GM23338 (cell line): ENCODE results near the gene GFRA1. TPM values are rescaled to one million over a fixed set of nuclear protein-coding genes. Genes with fewer than 3 reads are reported as not detected.

Source experiments
- ATAC-seq: fragments of 200-7000 bp; cut with Tn5 transposase; 3 replicates; pipeline ENCODE4 v1.9.1; 2020
- DNase-seq: peaks from one replicate; pipeline ENCODE4 v3.0.0-alpha.2; 2015; ENCODE audit warnings: low spot score
- H2AFZ ChIP-seq: fragments of 200-600 bp; sonication (generic); 2 replicates; pipeline ENCODE4 v1.8.0; 2016; ENCODE audit warnings: antibody characterized with exemption, mild to moderate bottlenecking, moderate library complexity
- H3F3A ChIP-seq: fragments of 200-600 bp; sonication (generic); replicated peaks from 2 replicates; pipeline ENCODE4 v1.8.0; 2017; ENCODE audit warnings: antibody characterized with exemption, mixed run types, low read depth
- H3K27ac ChIP-seq: fragments of 200-600 bp; sonication (generic); 2 replicates; pipeline ENCODE4 v1.6.1; 2016; ENCODE audit warnings: low read depth
- H3K27me3 ChIP-seq: fragments of 200-600 bp; sonication (generic); 2 replicates; pipeline ENCODE4 v1.8.0; 2016; ENCODE audit warnings: mild to moderate bottlenecking, mixed run types, moderate library complexity; ENCODE audit not compliant: insufficient read depth
- H3K36me3 ChIP-seq: fragments of 200-600 bp; sonication (generic); 2 replicates; pipeline ENCODE4 v1.8.0; 2016; ENCODE audit warnings: mild to moderate bottlenecking; ENCODE audit not compliant: insufficient read depth
- H3K4me1 ChIP-seq: fragments of 200-600 bp; sonication (generic); 2 replicates; pipeline ENCODE4 v1.8.0; 2016; ENCODE audit warnings: mild to moderate bottlenecking, moderate library complexity; ENCODE audit not compliant: insufficient read depth
- H3K4me2 ChIP-seq: fragments of 200-600 bp; sonication (generic); 2 replicates; pipeline ENCODE4 v1.7.1; 2017; ENCODE audit warnings: mixed run types
- H3K4me3 ChIP-seq: fragments of 200-600 bp; sonication (generic); 2 replicates; pipeline ENCODE4 v1.6.1; 2016; ENCODE audit warnings: mixed run types
- H3K79me2 ChIP-seq: fragments of 200-600 bp; sonication (generic); replicated peaks from 2 replicates; pipeline ENCODE4 v1.8.0; 2017; ENCODE audit warnings: mild to moderate bottlenecking; ENCODE audit not compliant: insufficient read depth
- H3K9me2 ChIP-seq: fragments of 200-600 bp; sonication (generic); 2 replicates; pipeline ENCODE4 v1.8.0; 2017; ENCODE audit not compliant: insufficient read depth
- H4K20me1 ChIP-seq: fragments of 200-600 bp; sonication (generic); replicated peaks from 2 replicates; pipeline ENCODE4 v1.8.0; 2017; ENCODE audit warnings: mild to moderate bottlenecking; ENCODE audit not compliant: insufficient read depth
- H3K27ac Mint-ChIP-seq: 2 replicates; pipeline ENCODE4 v1.8.0; 2020; ENCODE audit warnings: inconsistent platforms, mild to moderate bottlenecking, moderate library complexity, mixed read lengths
- H3K27me3 Mint-ChIP-seq: 3 replicates; pipeline ENCODE4 v1.8.0; 2022; ENCODE audit warnings: low read depth, mild to moderate bottlenecking, moderate library complexity, mixed read lengths, inconsistent platforms; ENCODE audit not compliant: insufficient read depth, poor library complexity
- H3K36me3 Mint-ChIP-seq: 3 replicates; pipeline ENCODE4 v1.8.0; 2021; ENCODE audit warnings: low read depth, mild to moderate bottlenecking, inconsistent platforms, moderate library complexity, mixed read lengths
- H3K4me1 Mint-ChIP-seq: 3 replicates; pipeline ENCODE4 v1.8.0; 2020; ENCODE audit warnings: mild to moderate bottlenecking, inconsistent platforms, mixed read lengths
- H3K4me3 Mint-ChIP-seq: 3 replicates; pipeline ENCODE4 v1.8.0; 2021; ENCODE audit warnings: moderate library complexity, mild to moderate bottlenecking, inconsistent platforms, mixed read lengths
- H3K9me3 Mint-ChIP-seq: 3 replicates; pipeline ENCODE4 v1.8.0; 2020; ENCODE audit warnings: moderate library complexity, mild to moderate bottlenecking, inconsistent platforms, mixed read lengths
- CTCF ChIP-seq, 2 experiments: fragments of 200-600 bp in 1 of 2; sonication (generic) in 1 of 2; conservative IDR thresholded peaks; 2 replicates each; pipeline versions ENCODE4 v1.5.1 to v1.6.1; 2016 to 2017; ENCODE audit warnings: antibody characterized with exemption in 2 of 2, low read depth in 2 of 2, mild to moderate bottlenecking in 2 of 2, moderate library complexity in 1 of 2
- EZH2phosphoT487 ChIP-seq: fragments of 200-600 bp; sonication (generic); IDR thresholded peaks from one replicate; pipeline ENCODE4 v1.8.1; 2018; ENCODE audit warnings: antibody characterized with exemption; ENCODE audit not compliant: unreplicated experiment
- NANOG ChIP-seq: IDR thresholded peaks from 2 replicates; pipeline ENCODE4 v1.6.1; 2016; ENCODE audit warnings: antibody characterized with exemption, borderline replicate concordance
- POLR2AphosphoS5 ChIP-seq: IDR thresholded peaks from 2 replicates; pipeline ENCODE4 v1.6.1; 2016; ENCODE audit warnings: antibody characterized with exemption, low read depth
- REST ChIP-seq: IDR thresholded peaks from one replicate; pipeline ENCODE4 v1.6.1; 2018; ENCODE audit warnings: antibody characterized with exemption; ENCODE audit not compliant: unreplicated experiment
- ZNF331 ChIP-seq: fragments of 250-450 bp; sonication (Bioruptor Pico); IDR thresholded peaks from 2 replicates; pipeline ENCODE4 v1.5.0; 2020; ENCODE audit warnings: low read depth, mild to moderate bottlenecking, moderate library complexity
- polyA plus RNA-seq: library from polyadenylated mRNA; unstranded; fragments of >200 nt; fragmentation: Nextera tagmentation; extraction: Ambion mirVana; gene quantifications from 2 replicates; pipeline ENCODE4 v1.2.1, GENCODE V29; 2016
- total RNA-seq: library from RNA; depleted of rRNA; stranded (reverse); fragments of >200 nt; shearing (Covaris generic); gene quantifications from 2 replicates; pipeline ENCODE4 v1.2.3, GENCODE V29; 2014
- TF ChIP-seq, protein P1 (sequence below): IDR thresholded peaks from 2 replicates; pipeline ENCODE4 v1.6.1; 2016; ENCODE audit warnings: antibody characterized with exemption

Gene GFRA1
- total and polyA plus RNA-seq, 2 experiments from 2014 or later: 1.4 to 2.8 TPM

DNA sequence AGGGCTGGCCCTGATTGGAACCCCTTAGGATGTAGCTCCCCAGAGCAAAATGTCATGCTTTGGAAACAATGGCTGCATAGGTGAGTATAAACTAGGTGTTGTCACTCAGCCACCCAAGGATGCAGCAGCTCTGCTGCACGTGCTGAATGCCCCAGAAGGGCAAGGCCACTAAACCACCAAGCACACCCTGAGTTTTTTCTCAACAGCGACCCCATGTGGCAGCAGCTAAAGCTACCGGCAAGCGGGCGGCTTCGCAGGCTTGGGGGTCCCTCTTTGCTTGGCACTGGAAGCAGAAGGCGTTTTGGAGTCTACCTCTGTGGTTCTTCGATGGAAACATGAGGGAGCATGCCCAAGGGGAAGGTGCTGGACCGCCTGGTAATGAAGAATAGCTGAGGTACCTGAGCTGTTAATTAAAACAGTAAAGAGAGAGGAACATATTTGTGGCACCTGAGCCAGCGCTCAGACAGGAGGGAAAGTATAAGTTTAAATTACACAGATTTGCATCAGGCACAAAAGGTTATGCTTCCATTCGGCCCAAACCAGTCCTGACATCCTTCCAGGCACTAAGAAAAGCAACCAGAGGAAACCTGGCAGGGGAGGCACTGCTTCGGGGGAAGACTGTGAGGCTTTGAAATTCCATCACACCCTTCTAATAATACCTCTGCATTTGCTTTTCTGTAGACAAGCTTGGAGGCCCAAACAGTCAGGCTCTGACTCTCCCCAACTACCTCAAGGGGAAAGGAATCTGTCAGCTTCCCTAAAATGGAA lies 152.1 kb downstream of the GFRA1 start:
- H3K4me2 ChIP-seq: no peak overlapping the region
- no peaks in the 10 kb centered on the region for H3K27me3 ChIP-seq
- H3K27ac Mint-ChIP-seq: no peak overlapping the region
- H3K9me2 ChIP-seq: no peaks in the 10 kb centered on the region; the same call in 1 of the 2 replicates
- ATAC-seq: peak; percentile 80
- H4K20me1 ChIP-seq: no peaks in the 10 kb centered on the region
- peaks cover 3% of the 10 kb centered on the region for H3K27me3 Mint-ChIP-seq
- no peak overlapping the region for H3K4me3 Mint-ChIP-seq
- H2AFZ ChIP-seq: no peak overlapping the region
- no peaks in the 10 kb centered on the region for H3K36me3 ChIP-seq
- H3K4me1 ChIP-seq: peaks cover 4% of the 10 kb centered on the region; the same call in 1 of the 2 replicates
- DNase-seq: peak; percentile 82
- no peaks in the 10 kb centered on the region for H3F3A ChIP-seq
- peaks cover 17% of the 10 kb centered on the region for H3K4me1 Mint-ChIP-seq
- H3K79me2 ChIP-seq: no peaks in the 10 kb centered on the region
- no peaks in the 10 kb centered on the region for H3K36me3 Mint-ChIP-seq
- no peak overlapping the region for H3K27ac ChIP-seq
- TF ChIP-seq CTCF (conservative IDR thresholded peaks at IDR 0.05; ENCODE audit: low read depth in 2 of 2) (peak; percentile 86 to 89), ZNF331 (CRISPR knock-in tag) (no peak)
- H3K9me3 Mint-ChIP-seq: no peaks in the 10 kb centered on the region; the same call in 2 of the 3 replicates
- no peak overlapping the region for H3K4me3 ChIP-seq

- DNase-seq: no peak
- peaks cover 3% of the 10 kb centered on the region for H3K27me3 Mint-ChIP-seq
- TF ChIP-seq, protein P1, sequence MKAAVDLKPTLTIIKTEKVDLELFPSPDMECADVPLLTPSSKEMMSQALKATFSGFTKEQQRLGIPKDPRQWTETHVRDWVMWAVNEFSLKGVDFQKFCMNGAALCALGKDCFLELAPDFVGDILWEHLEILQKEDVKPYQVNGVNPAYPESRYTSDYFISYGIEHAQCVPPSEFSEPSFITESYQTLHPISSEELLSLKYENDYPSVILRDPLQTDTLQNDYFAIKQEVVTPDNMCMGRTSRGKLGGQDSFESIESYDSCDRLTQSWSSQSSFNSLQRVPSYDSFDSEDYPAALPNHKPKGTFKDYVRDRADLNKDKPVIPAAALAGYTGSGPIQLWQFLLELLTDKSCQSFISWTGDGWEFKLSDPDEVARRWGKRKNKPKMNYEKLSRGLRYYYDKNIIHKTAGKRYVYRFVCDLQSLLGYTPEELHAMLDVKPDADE: no peak
- Histone ChIP-seq H3F3A (no peaks in the 10 kb centered on the region), H3K4me3 (no peak overlapping the region), H3K27me3 (no peaks in the 10 kb centered on the region), H3K27ac (no peak overlapping the region), H2AFZ (no peak overlapping the region), H3K4me1 (peaks cover 4% of the 10 kb centered on the region; the same call in 1 of the 2 replicates), H3K36me3 (no peaks in the 10 kb centered on the region), H3K79me2 (no peaks in the 10 kb centered on the region), H4K20me1 (no peaks in the 10 kb centered on the region), H3K9me2 (no peaks in the 10 kb centered on the region; the same call in 1 of the 2 replicates), H3K4me2 (no peak overlapping the region)
- H3K4me1 Mint-ChIP-seq: peaks cover 20% of the 10 kb centered on the region
- H3K4me3 Mint-ChIP-seq: no peak overlapping the region
- no peak overlapping the region for H3K27ac Mint-ChIP-seq
- no peak for ATAC-seq
- no peaks in the 10 kb centered on the region; the same call in 2 of the 3 replicates for H3K9me3 Mint-ChIP-seq
- no peaks in the 10 kb centered on the region for H3K36me3 Mint-ChIP-seq
These were observed 154.2 kb downstream of the GFRA1 start for GRCh38 chr10:116118847-116119246.

- H3K9me3 Mint-ChIP-seq: peaks cover 4% of the 10 kb centered on the region; the same call in 2 of the 3 replicates
- peaks cover 17% of the 10 kb centered on the region for H3K4me1 Mint-ChIP-seq
- H4K20me1 ChIP-seq: no peaks in the 10 kb centered on the region
- no peaks in the 10 kb centered on the region for H3F3A ChIP-seq
- H3K36me3 Mint-ChIP-seq: no peaks in the 10 kb centered on the region; the same call in 2 of the 3 replicates
- H3K36me3 ChIP-seq: no peaks in the 10 kb centered on the region
- H3K79me2 ChIP-seq: no peaks in the 10 kb centered on the region
- H3K27me3 ChIP-seq: no peaks in the 10 kb centered on the region
- H3K4me3 Mint-ChIP-seq: no peak overlapping the region
- no peak overlapping the region for H3K27ac ChIP-seq
- H3K4me2 ChIP-seq: no peak overlapping the region
- no peak overlapping the region for H3K4me3 ChIP-seq
- peaks cover under 1% of the 10 kb centered on the region; the same call in 1 of the 2 replicates for H3K4me1 ChIP-seq
- DNase-seq (no peak), ATAC-seq (no peak)
- H2AFZ ChIP-seq: no peak overlapping the region
- H3K27me3 Mint-ChIP-seq: peaks cover 3% of the 10 kb centered on the region
- H3K9me2 ChIP-seq: 0 out of 2 replicates have a peak, but pooled peaks cover 7% of the 10 kb centered on the region
- no peak overlapping the region for H3K27ac Mint-ChIP-seq
- TF ChIP-seq, protein P1: no peak
- no peak for TF ChIP-seq EZH2phosphoT487
- TF ChIP-seq ZNF331 (CRISPR knock-in tag): no peak
- TF ChIP-seq CTCF (conservative IDR thresholded peaks at IDR 0.05; ENCODE audit: low read depth in 2 of 2): no peak
- TF ChIP-seq REST: no peak
- TF ChIP-seq POLR2AphosphoS5: no peak
- TF ChIP-seq NANOG: no peak
These were observed 157.2 kb downstream of the GFRA1 start for GRCh38 chr10:116115797-116116196.
